Measurements from ENCODE around the gene B3GLCT.
A peak's percentile ranks its signal among the peaks of the same experiment; 100 is the strongest.

Gene B3GLCT

DNA sequence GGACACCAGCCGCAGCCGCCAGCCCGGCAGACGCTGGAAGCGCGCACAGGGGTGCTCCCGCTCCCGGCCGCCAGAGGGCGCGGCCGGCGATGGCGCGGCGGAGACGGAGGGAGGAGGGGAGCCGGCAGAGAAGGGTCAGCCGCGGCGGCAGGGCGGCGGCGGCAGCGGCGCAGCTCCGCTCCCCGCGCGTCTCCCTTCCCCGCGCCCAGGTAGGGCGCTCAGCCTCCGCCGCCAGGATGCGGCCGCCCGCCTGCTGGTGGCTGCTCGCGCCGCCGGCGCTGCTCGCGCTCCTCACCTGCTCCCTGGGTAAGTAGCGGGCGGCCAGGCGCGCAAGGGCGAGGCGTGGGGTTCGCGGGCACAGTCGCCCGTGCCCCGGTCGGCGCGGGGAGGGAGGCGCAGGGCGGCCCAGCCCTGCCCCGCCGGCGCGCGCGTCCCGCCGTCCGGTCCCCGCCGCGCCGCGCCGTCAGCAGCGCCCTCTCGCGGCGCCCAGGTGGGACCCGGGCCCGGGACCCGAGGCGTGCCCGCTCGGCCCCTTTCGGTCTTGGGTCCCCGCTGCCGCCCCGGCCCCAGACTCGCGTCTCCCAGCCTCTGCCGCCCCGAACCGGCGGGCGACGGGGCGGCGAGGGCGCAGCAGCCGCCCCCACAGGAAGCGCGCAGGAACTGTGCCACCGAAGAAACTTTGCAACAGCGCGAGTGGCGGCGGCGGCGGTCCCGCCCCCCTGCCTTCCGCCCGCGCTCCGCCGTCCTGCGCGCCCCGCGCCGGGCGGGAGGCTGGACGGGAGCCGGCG lies at the start of gene B3GLCT:
B3GLCT (plus strand) TSS at position 127 of the 788 bp plus-strand sequence; CDS start at position 237, 110 bp downstream.
- peaks cover 18% of the 10 kb centered on the region for H3K4me1 Mint-ChIP-seq
- H3K27me3 Mint-ChIP-seq: no peaks in the 10 kb centered on the region
- peak within 1 kb of the TSS; percentile 48 for H3K27ac Mint-ChIP-seq
- no peaks in the 10 kb centered on the region for H3K9me3 Mint-ChIP-seq
- peaks cover 5% of the 10 kb centered on the region for H3K36me3 Mint-ChIP-seq
- H3K4me3 Mint-ChIP-seq: peak within 1 kb of the TSS; percentile 74
- peak; percentile 91 for ATAC-seq

GRCh38 chr13:31150315-31150985 lies 49.3 kb upstream of the B3GLCT start:
- peaks cover 69% of the 10 kb centered on the region for H3K36me3 Mint-ChIP-seq
- ATAC-seq: no peak
- no peak overlapping the region for H3K27ac Mint-ChIP-seq
- H3K4me1 Mint-ChIP-seq: peaks cover 5% of the 10 kb centered on the region
- H3K4me3 Mint-ChIP-seq: no peak overlapping the region
- no peaks in the 10 kb centered on the region for H3K9me3 Mint-ChIP-seq
- no peaks in the 10 kb centered on the region for H3K27me3 Mint-ChIP-seq

GRCh38 chr13:31151837-31152236 lies 47.9 kb upstream of the B3GLCT start:
- no peak for ATAC-seq
- Mint-ChIP-seq H3K4me3 (no peak overlapping the region), H3K27me3 (no peaks in the 10 kb centered on the region), H3K4me1 (peaks cover 5% of the 10 kb centered on the region), H3K36me3 (peaks cover 58% of the 10 kb centered on the region), H3K9me3 (no peaks in the 10 kb centered on the region), H3K27ac (no peak overlapping the region)

DNA sequence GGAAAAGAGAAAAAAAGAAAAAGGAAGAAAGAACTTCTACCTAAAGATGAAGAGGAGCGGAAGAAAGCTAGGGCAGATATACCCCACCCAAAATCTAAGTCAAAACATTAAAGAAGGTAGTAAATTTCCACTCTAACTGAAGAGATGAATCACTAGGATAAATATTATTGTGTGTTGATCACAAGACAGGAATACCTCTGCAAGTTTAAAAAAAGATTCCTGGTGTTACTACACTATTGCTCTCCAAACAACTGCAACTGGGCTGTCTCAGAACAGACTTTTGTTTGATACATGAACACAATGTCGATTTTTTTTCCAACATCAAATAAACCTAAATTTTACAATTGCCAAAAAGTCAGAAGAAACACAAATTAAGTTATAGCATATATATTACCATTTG lies 44.8 kb upstream of the B3GLCT start:
- Mint-ChIP-seq H3K27ac (no peak overlapping the region), H3K36me3 (peaks cover 50% of the 10 kb centered on the region), H3K4me3 (no peak overlapping the region), H3K27me3 (no peaks in the 10 kb centered on the region), H3K4me1 (peaks cover 16% of the 10 kb centered on the region), H3K9me3 (no peaks in the 10 kb centered on the region)
- ATAC-seq: no peak

DNA sequence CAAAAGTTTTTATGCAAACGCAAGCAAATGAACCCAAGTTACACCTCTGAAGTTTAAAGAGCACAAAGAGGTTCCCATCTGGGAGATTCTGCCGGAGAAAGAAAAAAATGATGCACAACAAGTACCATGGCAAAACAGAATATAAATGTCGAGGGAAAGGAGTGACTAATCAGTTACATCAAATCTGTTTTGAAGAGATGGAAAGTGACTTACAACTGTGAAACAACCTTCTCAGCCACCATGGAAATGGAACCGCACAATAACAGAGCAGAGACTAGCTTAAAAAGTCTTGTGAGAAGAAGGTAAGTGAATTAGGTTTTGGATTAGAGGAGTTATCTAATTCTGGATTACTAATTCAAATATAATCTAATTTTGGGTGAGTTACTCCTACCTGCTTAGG lies 40.5 kb upstream of the B3GLCT start:
- Mint-ChIP-seq H3K36me3 (peaks cover 19% of the 10 kb centered on the region), H3K4me3 (peak overlapping the region; percentile 98), H3K9me3 (no peaks in the 10 kb centered on the region), H3K4me1 (peaks cover 34% of the 10 kb centered on the region), H3K27ac (no peak overlapping the region), H3K27me3 (no peaks in the 10 kb centered on the region)
- ATAC-seq: no peak

- peak overlapping the region; percentile 98 for H3K4me3 Mint-ChIP-seq
- H3K36me3 Mint-ChIP-seq: peaks cover 11% of the 10 kb centered on the region
- ATAC-seq: peak; percentile 29
- H3K27me3 Mint-ChIP-seq: no peaks in the 10 kb centered on the region
- H3K9me3 Mint-ChIP-seq: no peaks in the 10 kb centered on the region
- peaks cover 30% of the 10 kb centered on the region for H3K4me1 Mint-ChIP-seq
- H3K27ac Mint-ChIP-seq: peak overlapping the region; percentile 97
These were observed 38.8 kb upstream of the B3GLCT start for GRCh38 chr13:31160857-31161556.

DNA sequence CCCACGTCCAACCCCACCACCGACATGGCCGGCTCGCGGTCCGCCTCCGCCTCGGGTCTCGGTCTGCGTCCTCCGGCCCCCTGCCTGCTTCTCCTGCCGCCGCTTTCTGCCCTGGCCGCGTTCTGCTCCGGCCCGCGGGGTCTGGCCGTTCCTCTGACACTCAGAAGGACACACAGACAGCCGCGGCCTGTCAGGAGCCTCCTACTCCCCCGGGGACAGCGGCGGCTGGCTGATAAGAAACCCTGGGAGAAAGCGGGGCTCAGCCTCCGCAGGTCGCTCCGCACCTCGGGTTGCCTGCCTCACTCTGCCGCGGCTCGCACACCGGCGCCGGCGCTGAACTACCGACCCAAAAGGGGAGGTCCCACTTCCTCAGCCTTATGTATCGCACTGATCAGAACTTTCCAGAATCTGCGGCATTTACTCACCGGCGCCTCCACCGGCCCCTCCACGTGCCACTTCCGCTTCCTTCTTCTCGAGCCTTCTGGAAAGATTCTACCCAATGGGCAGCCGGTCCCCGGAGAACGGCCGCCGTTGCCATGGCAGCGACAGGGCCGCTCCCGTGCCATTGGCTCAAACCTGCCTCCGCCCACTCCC lies 38.1 kb upstream of the B3GLCT start, which contains the start of gene HSPH1:
HSPH1 (minus strand) TSS at position 348 of the 594 bp plus-strand sequence; CDS start at position 26, 322 bp downstream.
- peaks cover 30% of the 10 kb centered on the region for H3K4me1 Mint-ChIP-seq
- peak within 1 kb of the TSS; percentile 98 for H3K4me3 Mint-ChIP-seq
- H3K36me3 Mint-ChIP-seq: peaks cover 11% of the 10 kb centered on the region
- H3K27me3 Mint-ChIP-seq: no peaks in the 10 kb centered on the region
- no peaks in the 10 kb centered on the region for H3K9me3 Mint-ChIP-seq
- ATAC-seq: peak; percentile 92
- H3K27ac Mint-ChIP-seq: peak within 1 kb of the TSS; percentile 97

- Mint-ChIP-seq H3K9me3 (no peaks in the 10 kb centered on the region), H3K27ac (peak overlapping the region; percentile 97), H3K4me3 (peak overlapping the region; percentile 98), H3K4me1 (peaks cover 30% of the 10 kb centered on the region), H3K27me3 (no peaks in the 10 kb centered on the region), H3K36me3 (peaks cover 11% of the 10 kb centered on the region)
- ATAC-seq: peak; percentile 95
These were observed 37.4 kb upstream of the B3GLCT start for GRCh38 chr13:31162151-31163008.

GRCh38 chr13:31166591-31166990 lies 33.2 kb upstream of the B3GLCT start:
- no peak for ATAC-seq
- no peak overlapping the region for H3K27ac Mint-ChIP-seq
- H3K9me3 Mint-ChIP-seq: no peaks in the 10 kb centered on the region
- peaks cover 8% of the 10 kb centered on the region for H3K4me1 Mint-ChIP-seq
- H3K36me3 Mint-ChIP-seq: no peaks in the 10 kb centered on the region
- H3K4me3 Mint-ChIP-seq: no peak overlapping the region
- H3K27me3 Mint-ChIP-seq: peaks cover 11% of the 10 kb centered on the region

DNA sequence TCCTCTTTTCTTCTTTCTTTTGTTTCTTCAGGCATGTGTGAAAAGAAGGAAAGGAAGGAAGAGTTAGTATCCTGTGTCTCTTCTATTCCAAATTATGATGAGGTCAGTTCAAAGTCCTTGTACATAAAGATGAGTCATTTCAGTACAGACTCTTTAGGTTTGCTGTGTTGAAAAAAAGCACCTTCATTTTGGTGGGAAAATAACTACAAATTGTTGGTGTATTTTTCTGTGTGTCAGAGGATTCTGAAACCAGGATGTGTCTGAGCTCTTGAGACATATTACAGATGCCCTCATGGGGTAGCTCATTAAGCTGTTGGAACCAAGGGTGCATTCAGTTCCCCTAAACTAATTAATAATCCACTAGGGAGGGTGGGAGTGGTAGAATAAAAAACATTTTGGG lies 32.3 kb upstream of the B3GLCT start:
- ATAC-seq: no peak
- Mint-ChIP-seq H3K27me3 (peaks cover 20% of the 10 kb centered on the region), H3K9me3 (no peaks in the 10 kb centered on the region), H3K4me1 (peaks cover 6% of the 10 kb centered on the region), H3K4me3 (no peak overlapping the region), H3K27ac (no peak overlapping the region), H3K36me3 (no peaks in the 10 kb centered on the region)

DNA sequence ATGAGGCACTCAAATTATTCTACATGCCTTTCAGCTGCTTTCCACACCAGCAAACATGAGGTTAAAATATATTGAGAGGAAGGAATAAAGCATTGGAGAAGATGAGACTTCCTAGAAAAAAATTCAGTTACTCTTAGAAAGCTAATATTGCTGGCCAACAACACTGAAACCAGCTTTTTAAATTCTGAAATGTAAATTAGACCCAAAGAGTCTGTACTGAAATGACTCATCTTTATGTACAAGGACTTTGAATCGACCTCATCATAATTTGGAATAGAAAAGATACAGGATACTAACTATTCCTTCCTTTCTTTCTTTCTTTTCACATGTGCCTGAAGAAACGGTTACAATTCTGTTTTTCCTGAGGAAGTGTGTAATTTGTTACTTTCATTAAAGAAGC lies 31.6 kb upstream of the B3GLCT start:
- H3K27me3 Mint-ChIP-seq: peaks cover 27% of the 10 kb centered on the region
- no peaks in the 10 kb centered on the region for H3K9me3 Mint-ChIP-seq
- H3K4me1 Mint-ChIP-seq: no peaks in the 10 kb centered on the region
- no peak overlapping the region for H3K4me3 Mint-ChIP-seq
- no peak overlapping the region for H3K27ac Mint-ChIP-seq
- H3K36me3 Mint-ChIP-seq: no peaks in the 10 kb centered on the region
- ATAC-seq: no peak

- no peak for ATAC-seq
- no peak overlapping the region for H3K4me3 Mint-ChIP-seq
- no peaks in the 10 kb centered on the region for H3K36me3 Mint-ChIP-seq
- H3K27ac Mint-ChIP-seq: no peak overlapping the region
- no peaks in the 10 kb centered on the region for H3K4me1 Mint-ChIP-seq
- peaks cover 32% of the 10 kb centered on the region for H3K27me3 Mint-ChIP-seq
- H3K9me3 Mint-ChIP-seq: no peaks in the 10 kb centered on the region
These were observed 31.0 kb upstream of the B3GLCT start for GRCh38 chr13:31168736-31169135.

GRCh38 chr13:31172001-31172400 lies 27.8 kb upstream of the B3GLCT start:
- Mint-ChIP-seq H3K27me3 (peaks cover 37% of the 10 kb centered on the region), H3K4me3 (no peak overlapping the region), H3K4me1 (no peaks in the 10 kb centered on the region), H3K36me3 (no peaks in the 10 kb centered on the region), H3K27ac (no peak overlapping the region), H3K9me3 (no peaks in the 10 kb centered on the region)
- no peak for ATAC-seq

GRCh38 chr13:31172535-31172934 lies 27.2 kb upstream of the B3GLCT start:
- ATAC-seq: no peak
- H3K27ac Mint-ChIP-seq: no peak overlapping the region

More at GRCh38 chr13:31172535-31172934, 27.2 kb upstream of the B3GLCT start:
- peaks cover 4% of the 10 kb centered on the region for H3K9me3 Mint-ChIP-seq
- no peaks in the 10 kb centered on the region for H3K4me1 Mint-ChIP-seq
- H3K36me3 Mint-ChIP-seq: no peaks in the 10 kb centered on the region
- H3K27me3 Mint-ChIP-seq: peaks cover 37% of the 10 kb centered on the region
- no peak overlapping the region for H3K4me3 Mint-ChIP-seq
